ENCODE data around the gene COTL1.

GRCh38 chr16:84567286-84567962, 50.5 kb downstream of the COTL1 start:
- TF ChIP-seq CTCF (conservative IDR thresholded peaks at IDR 0.05; ENCODE audit: low read length) = no peak
- no peak for TF ChIP-seq EZH2phosphoT487 (IDR thresholded peaks at IDR 0.05; ENCODE audit: borderline replicate concordance, low read depth, low read length)

All from OCI-LY7 (cell line).